Activated naive CD4-positive, alpha-beta T cell treated with anti-CD3 and anti-CD28 coated beads, Interleukin-2, amount 50 U/mL, for 24 hours (primary cell): ENCODE measurements around the gene CTAG1B.
"Not testable (repeated sequence)": the region's sequence is repeated elsewhere in the genome, so short reads cannot be mapped to it uniquely, and the experiment has no call there.

Source experiments
- H3K27ac Mint-ChIP-seq: one replicate; pipeline ENCODE4 v1.8.0; 2021; ENCODE audit warnings: mild to moderate bottlenecking, mixed read lengths
- H3K27me3 Mint-ChIP-seq: one replicate; pipeline ENCODE4 v1.8.0; 2021; ENCODE audit warnings: mixed read lengths
- H3K36me3 Mint-ChIP-seq: one replicate; pipeline ENCODE4 v1.8.0; 2021; ENCODE audit warnings: mixed read lengths
- H3K4me1 Mint-ChIP-seq: one replicate; pipeline ENCODE4 v1.8.0; 2021; ENCODE audit warnings: mixed read lengths
- H3K4me3 Mint-ChIP-seq: one replicate; pipeline ENCODE4 v1.8.0; 2021; ENCODE audit warnings: mild to moderate bottlenecking, mixed read lengths
- H3K9me3 Mint-ChIP-seq: one replicate; pipeline ENCODE4 v1.8.0; 2021; ENCODE audit warnings: mixed read lengths

CTAG1B gene

GRCh38 chrX:154602226-154602625 is 16.9 kb downstream of the CTAG1B start:
- H3K9me3 Mint-ChIP-seq = no peaks in the 10 kb centered on the region
- no peaks in the 10 kb centered on the region for H3K36me3 Mint-ChIP-seq
- H3K27me3 Mint-ChIP-seq = peaks cover 2% of the 10 kb centered on the region
- no peak overlapping the region for H3K27ac Mint-ChIP-seq
- no peak overlapping the region for H3K4me3 Mint-ChIP-seq
- H3K4me1 Mint-ChIP-seq = no peaks in the 10 kb centered on the region

GRCh38 chrX:154600759-154601374 is 18.2 kb downstream of the CTAG1B start:
- Mint-ChIP-seq H3K4me1 (no peaks in the 10 kb centered on the region), H3K27me3 (peaks cover 2% of the 10 kb centered on the region), H3K36me3 (no peaks in the 10 kb centered on the region), H3K4me3 (no peak overlapping the region), H3K9me3 (no peaks in the 10 kb centered on the region), H3K27ac (no peak overlapping the region)

- Mint-ChIP-seq H3K4me3 (no peak overlapping the region), H3K27me3 (peaks cover 2% of the 10 kb centered on the region)
Observed at GRCh38 chrX:154599531-154599930, 19.6 kb downstream of the CTAG1B start.

GRCh38 chrX:154598656-154599055 is 20.4 kb downstream of the CTAG1B start:
- Mint-ChIP-seq H3K4me1 (peaks cover 4% of the 10 kb centered on the region), H3K36me3 (no peaks in the 10 kb centered on the region), H3K4me3 (no peak overlapping the region), H3K27ac (no peak overlapping the region), H3K9me3 (no peaks in the 10 kb centered on the region), H3K27me3 (peaks cover 2% of the 10 kb centered on the region)

More at GRCh38 chrX:154599531-154599930, 19.6 kb downstream of the CTAG1B start:
- Mint-ChIP-seq H3K4me1 (peaks cover 4% of the 10 kb centered on the region), H3K27ac (no peak overlapping the region), H3K36me3 (no peaks in the 10 kb centered on the region), H3K9me3 (no peaks in the 10 kb centered on the region)

- H3K27ac Mint-ChIP-seq = no peak overlapping the region
Observed at GRCh38 chrX:154597221-154597620, 21.9 kb downstream of the CTAG1B start.

GRCh38 chrX:154596290-154596929 is 22.7 kb downstream of the CTAG1B start:
- Mint-ChIP-seq H3K27ac (no peak overlapping the region), H3K9me3 (no peaks in the 10 kb centered on the region), H3K4me1 (peaks cover 4% of the 10 kb centered on the region), H3K36me3 (no peaks in the 10 kb centered on the region), H3K4me3 (no peak overlapping the region), H3K27me3 (no peaks in the 10 kb centered on the region)

More at GRCh38 chrX:154597221-154597620, 21.9 kb downstream of the CTAG1B start:
- Mint-ChIP-seq H3K36me3 (no peaks in the 10 kb centered on the region), H3K4me3 (no peak overlapping the region), H3K27me3 (peaks cover 2% of the 10 kb centered on the region), H3K9me3 (no peaks in the 10 kb centered on the region), H3K4me1 (peaks cover 4% of the 10 kb centered on the region)

GRCh38 chrX:154595559-154596249 is 23.4 kb downstream of the CTAG1B start:
- H3K4me3 Mint-ChIP-seq = no peak overlapping the region
- H3K27me3 Mint-ChIP-seq = no peaks in the 10 kb centered on the region
- H3K4me1 Mint-ChIP-seq = peaks cover 4% of the 10 kb centered on the region
- H3K9me3 Mint-ChIP-seq = no peaks in the 10 kb centered on the region
- no peak overlapping the region for H3K27ac Mint-ChIP-seq
- H3K36me3 Mint-ChIP-seq = no peaks in the 10 kb centered on the region

- H3K36me3 Mint-ChIP-seq = no peaks in the 10 kb centered on the region
- H3K27ac Mint-ChIP-seq = no peak overlapping the region
- no peaks in the 10 kb centered on the region for H3K9me3 Mint-ChIP-seq
- H3K27me3 Mint-ChIP-seq = no peaks in the 10 kb centered on the region
- peaks cover 4% of the 10 kb centered on the region for H3K4me1 Mint-ChIP-seq
- no peak overlapping the region for H3K4me3 Mint-ChIP-seq
Observed at GRCh38 chrX:154594491-154594890, 24.6 kb downstream of the CTAG1B start.

- no peaks in the 10 kb centered on the region for H3K27me3 Mint-ChIP-seq
- no peaks in the 10 kb centered on the region for H3K9me3 Mint-ChIP-seq
- H3K27ac Mint-ChIP-seq = no peak overlapping the region
- H3K36me3 Mint-ChIP-seq = no peaks in the 10 kb centered on the region
- H3K4me3 Mint-ChIP-seq = no peak overlapping the region
- H3K4me1 Mint-ChIP-seq = peaks cover 4% of the 10 kb centered on the region
Observed at GRCh38 chrX:154593201-154593600, 25.9 kb downstream of the CTAG1B start.

GRCh38 chrX:154592505-154592904 is 26.6 kb downstream of the CTAG1B start:
- no peaks in the 10 kb centered on the region for H3K9me3 Mint-ChIP-seq
- peak overlapping the region; percentile 47 for H3K27ac Mint-ChIP-seq
- H3K36me3 Mint-ChIP-seq = no peaks in the 10 kb centered on the region
- H3K4me3 Mint-ChIP-seq = no peak overlapping the region
- H3K4me1 Mint-ChIP-seq = peaks cover 4% of the 10 kb centered on the region
- H3K27me3 Mint-ChIP-seq = no peaks in the 10 kb centered on the region

GRCh38 chrX:154590415-154590814 is 28.7 kb downstream of the CTAG1B start:
- H3K4me3 Mint-ChIP-seq, H3K36me3 Mint-ChIP-seq, H3K27me3 Mint-ChIP-seq, H3K9me3 Mint-ChIP-seq, H3K4me1 Mint-ChIP-seq, H3K27ac Mint-ChIP-seq: not testable (repeated sequence)

- H3K36me3 Mint-ChIP-seq = not testable (repeated sequence)
Observed at GRCh38 chrX:154584585-154585183, 34.4 kb downstream of the CTAG1B start, which contains the start of gene CTAG1A. Gene CTAG1A, plus strand, starts transcription at chrX:154585133. Its CDS starts 74 bp downstream, at chrX:154585207.

GRCh38 chrX:154582994-154583393 is 36.1 kb downstream of the CTAG1B start:
- H3K9me3 Mint-ChIP-seq, H3K4me3 Mint-ChIP-seq, H3K36me3 Mint-ChIP-seq, H3K27ac Mint-ChIP-seq, H3K4me1 Mint-ChIP-seq, H3K27me3 Mint-ChIP-seq: not testable (repeated sequence)

More at GRCh38 chrX:154584585-154585183, 34.4 kb downstream of the CTAG1B start, which contains the start of gene CTAG1A:
- H3K4me1 Mint-ChIP-seq, H3K27ac Mint-ChIP-seq, H3K9me3 Mint-ChIP-seq, H3K4me3 Mint-ChIP-seq, H3K27me3 Mint-ChIP-seq: not testable (repeated sequence)

GRCh38 chrX:154575076-154575475 is 44.0 kb downstream of the CTAG1B start:
- not testable (repeated sequence) for H3K4me1 Mint-ChIP-seq, H3K36me3 Mint-ChIP-seq, H3K9me3 Mint-ChIP-seq, H3K27ac Mint-ChIP-seq, H3K4me3 Mint-ChIP-seq, H3K27me3 Mint-ChIP-seq

- not testable (repeated sequence) for H3K4me3 Mint-ChIP-seq, H3K27ac Mint-ChIP-seq, H3K4me1 Mint-ChIP-seq, H3K9me3 Mint-ChIP-seq, H3K27me3 Mint-ChIP-seq, H3K36me3 Mint-ChIP-seq
Observed at GRCh38 chrX:154573061-154573460, 46.0 kb downstream of the CTAG1B start.

GRCh38 chrX:154570361-154570760 is 48.7 kb downstream of the CTAG1B start:
- not testable (repeated sequence) for H3K4me1 Mint-ChIP-seq, H3K27ac Mint-ChIP-seq, H3K9me3 Mint-ChIP-seq, H3K36me3 Mint-ChIP-seq, H3K27me3 Mint-ChIP-seq, H3K4me3 Mint-ChIP-seq
